H1 (cell line): ENCODE measurements around the gene STH. TPM values are rescaled to one million over a fixed set of nuclear protein-coding genes. Genes with fewer than 3 reads are reported as not detected.
A peak's percentile ranks its signal among the peaks of the same experiment; 100 is the strongest.

Source experiments
- CTCF ChIA-PET: fragments of 300-600 bp; sonication (Branson Sonifier 250); formaldehyde crosslinking; loops from one replicate; lab custom pipeline; 2021; ENCODE audit not compliant: partially characterized antibody; lab: Charles Lee
- POLR2A ChIA-PET: fragments of 300-600 bp; sonication (Branson Sonifier 250); formaldehyde crosslinking; loops from one replicate; lab custom pipeline; 2021; ENCODE audit warnings: inconsistent platforms; ENCODE audit not compliant: partially characterized antibody; lab: Charles Lee
- DNase-seq, 2 experiments: peaks; one replicate each; pipeline versions ENCODE4 v3.0.0 to v3.0.0-alpha.2; 2010 to 2022; ENCODE audit warnings: low spot score in 2 of 2, low read depth in 1 of 2, mixed read lengths in 1 of 2
- FAIRE-seq: peaks from 2 replicates; lab custom pipeline; 2011; peaks lifted over from hg19 to GRCh38; lab: Jason Lieb, UNC
- H2AFZ ChIP-seq: 2 replicates; pipeline ENCODE4 v1.8.1; 2012; ENCODE audit warnings: low read length, inconsistent platforms
- H2AK5ac ChIP-seq: 2 replicates; pipeline ENCODE4 v1.6.1; 2013; ENCODE audit warnings: low read depth, low read length
- H2BK120ac ChIP-seq: replicated peaks from 2 replicates; pipeline ENCODE3; 2013; ENCODE audit warnings: low read depth, low read length, inconsistent platforms
- H2BK12ac ChIP-seq: 2 replicates; pipeline ENCODE4 v1.6.1; 2013; ENCODE audit warnings: low read depth, low read length
- H2BK15ac ChIP-seq: 2 replicates; pipeline ENCODE4 v1.6.1; 2013; ENCODE audit warnings: low read length
- H2BK20ac ChIP-seq: 2 replicates; pipeline ENCODE4 v1.6.1; 2013; ENCODE audit warnings: low read length
- H2BK5ac ChIP-seq: 2 replicates; pipeline ENCODE4 v1.6.1; 2013; ENCODE audit warnings: low read depth, low read length
- H3K14ac ChIP-seq: 2 replicates; pipeline ENCODE4 v1.6.1; 2013; ENCODE audit warnings: inconsistent platforms; ENCODE audit not compliant: insufficient read length
- H3K18ac ChIP-seq: 2 replicates; pipeline ENCODE4 v1.6.1; 2013; ENCODE audit warnings: low read length; ENCODE audit errors: extremely low read depth
- H3K23ac ChIP-seq: 2 replicates; pipeline ENCODE4 v1.6.1; 2013; ENCODE audit warnings: inconsistent platforms; ENCODE audit not compliant: insufficient read length
- H3K23me2 ChIP-seq: 2 replicates; pipeline ENCODE4 v1.6.1; 2013; ENCODE audit warnings: low read depth, low read length
- H3K27ac ChIP-seq: 2 replicates; pipeline ENCODE4 v1.6.1; 2011; ENCODE audit warnings: low read depth, low read length, inconsistent platforms
- H3K27me3 ChIP-seq, 4 experiments: replicated peaks in 1 of 4; 1 replicate in 1 of 4; 2 replicates in 3 of 4; pipeline versions ENCODE4 v1.6.1 to v1.8.1; 2011 to 2013; ENCODE audit warnings: low read length in 3 of 4, mild to moderate bottlenecking in 3 of 4, inconsistent platforms in 2 of 4, mixed read lengths in 2 of 4, moderate library complexity in 1 of 4; ENCODE audit not compliant: control insufficient read depth in 3 of 4, insufficient read depth in 3 of 4; ENCODE audit errors: extremely low read depth in 1 of 4
- H3K36me3 ChIP-seq, 4 experiments: 2 replicates each; pipeline versions ENCODE4 v1.6.1 to v1.8.1; 2011 to 2013; ENCODE audit warnings: mild to moderate bottlenecking in 4 of 4, low read length in 3 of 4, moderate library complexity in 2 of 4, control low read depth in 1 of 4, inconsistent platforms in 1 of 4; ENCODE audit not compliant: insufficient read depth in 4 of 4, control insufficient read depth in 2 of 4
- H3K4ac ChIP-seq: replicated peaks from 2 replicates; pipeline ENCODE3; 2013; ENCODE audit warnings: low read length, low read depth, mixed read lengths, inconsistent platforms; ENCODE audit not compliant: insufficient read length
- H3K4me1 ChIP-seq, 4 experiments: replicated peaks in 1 of 4; 1 replicate in 1 of 4; 2 replicates in 3 of 4; pipeline versions ENCODE4 v1.6.1 to v1.8.1; 2011 to 2013; ENCODE audit warnings: low read length in 3 of 4, inconsistent platforms in 2 of 4, mixed read lengths in 1 of 4; ENCODE audit not compliant: insufficient read depth in 4 of 4, control insufficient read depth in 3 of 4
- H3K4me2 ChIP-seq, 2 experiments: 2 replicates each; pipeline versions ENCODE4 v1.6.1 to v1.8.1; 2011 to 2013; ENCODE audit warnings: low read depth in 2 of 2, low read length in 2 of 2, control low read depth in 1 of 2, inconsistent platforms in 1 of 2, mild to moderate bottlenecking in 1 of 2; ENCODE audit not compliant: insufficient read depth in 1 of 2
- H3K4me3 ChIP-seq, 4 experiments: fragments of 200-600, 300-600 bp in 1 of 4; sonication (generic), shearing (Covaris generic), sonication (Bioruptor Twin) in 1 of 4; 2 replicates each; pipeline versions ENCODE4 v1.5.1 to v1.8.1; 2011 to 2016; ENCODE audit warnings: low read length in 4 of 4, low read depth in 3 of 4, control low read depth in 2 of 4, inconsistent platforms in 2 of 4, mild to moderate bottlenecking in 2 of 4, mixed read lengths in 1 of 4, moderate library complexity in 1 of 4; ENCODE audit not compliant: insufficient read depth in 2 of 4; ENCODE audit errors: extremely low read depth in 1 of 4
- H3K56ac ChIP-seq: replicated peaks from 2 replicates; pipeline ENCODE3; 2013; ENCODE audit warnings: low read depth, mild to moderate bottlenecking, mixed read lengths, low read length, inconsistent platforms; ENCODE audit not compliant: insufficient read length
- H3K79me1 ChIP-seq: 2 replicates; pipeline ENCODE4 v1.6.1; 2013; ENCODE audit warnings: low read depth, low read length, control low read depth
- H3K79me2 ChIP-seq, 2 experiments: 2 replicates each; pipeline versions ENCODE4 v1.6.1 to v1.8.1; 2012 to 2013; ENCODE audit warnings: low read length in 2 of 2, mild to moderate bottlenecking in 2 of 2, inconsistent platforms in 1 of 2; ENCODE audit not compliant: insufficient read depth in 2 of 2, control insufficient read depth in 1 of 2
- H3K9ac ChIP-seq, 4 experiments: replicated peaks in 1 of 4; 1 replicate in 1 of 4; 2 replicates in 3 of 4; pipeline versions ENCODE4 v1.6.1 to v1.8.1; 2011 to 2013; ENCODE audit warnings: low read depth in 3 of 4, low read length in 3 of 4, control low read depth in 2 of 4, mild to moderate bottlenecking in 2 of 4, moderate library complexity in 2 of 4, inconsistent platforms in 1 of 4; ENCODE audit errors: extremely low read depth in 1 of 4
- H3K9me3 ChIP-seq, 2 experiments: 2 replicates each; pipeline versions ENCODE4 v1.6.1 to v1.8.1; 2012 to 2013; ENCODE audit warnings: mild to moderate bottlenecking in 2 of 2, moderate library complexity in 2 of 2, control low read depth in 1 of 2, inconsistent platforms in 1 of 2, low read depth in 1 of 2, low read length in 1 of 2, mixed read lengths in 1 of 2; ENCODE audit not compliant: insufficient read depth in 2 of 2
- H4K20me1 ChIP-seq, 2 experiments: replicated peaks in 1 of 2; 2 replicates each; pipeline versions ENCODE3 to v1.8.1; 2011 to 2013; ENCODE audit warnings: inconsistent platforms in 2 of 2, low read length in 2 of 2, mild to moderate bottlenecking in 1 of 2; ENCODE audit not compliant: insufficient read depth in 2 of 2, control insufficient read depth in 1 of 2
- H4K5ac ChIP-seq: 2 replicates; pipeline ENCODE4 v1.6.1; 2013; ENCODE audit warnings: low read length, low read depth, mixed read lengths, inconsistent platforms; ENCODE audit not compliant: insufficient read length
- H4K8ac ChIP-seq: 2 replicates; pipeline ENCODE4 v1.8.0; 2013; ENCODE audit warnings: mild to moderate bottlenecking, moderate library complexity, low read length, inconsistent platforms; ENCODE audit not compliant: insufficient read depth; ENCODE audit errors: extremely low read depth
- H4K91ac ChIP-seq: replicated peaks from 2 replicates; pipeline ENCODE3; 2013; ENCODE audit warnings: low read length, mixed read lengths, inconsistent platforms; ENCODE audit not compliant: insufficient read length
- CBX8 ChIP-seq: fragments of 300-800, 300-1000 bp; sonication (generic); IDR thresholded peaks from 2 replicates; pipeline ENCODE4 v1.7.1; 2016; ENCODE audit warnings: low read depth, low read length, borderline replicate concordance
- CTBP2 ChIP-seq: IDR thresholded peaks from 2 replicates; pipeline ENCODE4 v1.7.0; 2011; ENCODE audit warnings: borderline replicate concordance, mild to moderate bottlenecking, moderate library complexity, mixed read lengths, low read length; ENCODE audit not compliant: insufficient read depth, insufficient read length
- CTCF ChIP-seq, 3 experiments: IDR thresholded peaks; 1 replicate in 2 of 3; 2 replicates in 1 of 3; pipeline versions ENCODE4 v1.5.1 to v1.6.1; 2011; ENCODE audit warnings: low read length in 3 of 3, mild to moderate bottlenecking in 3 of 3, inconsistent platforms in 2 of 3, low read depth in 1 of 3, moderate library complexity in 1 of 3; ENCODE audit not compliant: insufficient read depth in 1 of 3; ENCODE audit errors: control extremely low read depth in 1 of 3
- FOSL1 ChIP-seq: IDR thresholded peaks from 2 replicates; pipeline ENCODE4 v1.6.1; 2011; ENCODE audit warnings: mild to moderate bottlenecking, low read depth, low read length, moderate library complexity; ENCODE audit not compliant: insufficient read depth
- NANOG ChIP-seq: IDR thresholded peaks from 2 replicates; pipeline ENCODE4 v1.6.1; 2011; ENCODE audit warnings: low read length, low read depth, mild to moderate bottlenecking, inconsistent platforms; ENCODE audit not compliant: insufficient read depth, poor library complexity, severe bottlenecking
- SAP30 ChIP-seq: fragments of 300-600 bp; sonication (generic); IDR thresholded peaks from 2 replicates; pipeline ENCODE4 v1.7.1; 2012; ENCODE audit warnings: low read length, moderate library complexity, mild to moderate bottlenecking, inconsistent platforms; ENCODE audit not compliant: insufficient read depth, insufficient replicate concordance
- SIRT6 ChIP-seq: IDR thresholded peaks from one replicate; pipeline ENCODE4 v1.7.1; 2012; ENCODE audit warnings: low read length, inconsistent platforms
- SP4 ChIP-seq: IDR thresholded peaks from 2 replicates; pipeline ENCODE4 v1.6.1; 2012; ENCODE audit warnings: low read length, inconsistent platforms
- SUZ12 ChIP-seq: fragments of 200-600 bp; sonication (generic); IDR thresholded peaks from 2 replicates; pipeline ENCODE4 v1.6.1; 2012; ENCODE audit warnings: mild to moderate bottlenecking, inconsistent platforms, low read length, moderate library complexity, mixed read lengths
- ZNF274 ChIP-seq: IDR thresholded peaks from 2 replicates; pipeline ENCODE4 v1.7.0; 2012; ENCODE audit warnings: low read length, borderline replicate concordance; ENCODE audit errors: extremely low read depth
- WGBS, 2 experiments: shearing (Covaris generic) in 1 of 2; methylation state at CpG; one replicate each; pipeline versions ENCODE4 v1.1.6 to v1.1.7; 2013 to 2015; ENCODE audit warnings: low lambda C conversion rate in 2 of 2, mixed read lengths in 2 of 2, inconsistent platforms in 1 of 2, low coverage in 1 of 2, missing lambda C conversion rate in 1 of 2; ENCODE audit not compliant: insufficient replicate concordance in 2 of 2, insufficient coverage in 1 of 2, insufficient read length in 1 of 2; ENCODE audit errors: extremely low coverage in 1 of 2, missing lambda C conversion rate in 1 of 2; 5-methylcytosine and 5-hydroxymethylcytosine counted together
- polyA plus RNA-seq, 7 experiments: library from polyadenylated mRNA; depleted of rRNA in 3 of 7; stranded (reverse) in 5 of 7; unstranded in 2 of 7; fragments of >200 nt in 5 of 7; fragments of 200-250 nt in 2 of 7; gene quantifications; 1 replicate in 5 of 7; 2 replicates in 1 of 7; 4 replicates in 1 of 7; pipeline versions ENCODE4 v1.2.1 to v1.2.3, GENCODE V29; 2011 to 2013; ENCODE audit warnings: missing spikeins in 2 of 7, mixed read lengths in 2 of 7
- total RNA-seq: library from RNA; stranded (reverse); fragmentation: NEBNext Ultra II Directional; extraction: Animal tissue kit (Norgen Biotek cat#: 25700); gene quantifications from 2 replicates; pipeline ENCODE4 v1.2.1, GENCODE V29; 2021

The STH gene
- total and polyA plus RNA-seq, 2 of the 8 experiments (the other 6 are each of a cell fraction or from before 2014, with no cell fraction given) = not detected

DNA sequence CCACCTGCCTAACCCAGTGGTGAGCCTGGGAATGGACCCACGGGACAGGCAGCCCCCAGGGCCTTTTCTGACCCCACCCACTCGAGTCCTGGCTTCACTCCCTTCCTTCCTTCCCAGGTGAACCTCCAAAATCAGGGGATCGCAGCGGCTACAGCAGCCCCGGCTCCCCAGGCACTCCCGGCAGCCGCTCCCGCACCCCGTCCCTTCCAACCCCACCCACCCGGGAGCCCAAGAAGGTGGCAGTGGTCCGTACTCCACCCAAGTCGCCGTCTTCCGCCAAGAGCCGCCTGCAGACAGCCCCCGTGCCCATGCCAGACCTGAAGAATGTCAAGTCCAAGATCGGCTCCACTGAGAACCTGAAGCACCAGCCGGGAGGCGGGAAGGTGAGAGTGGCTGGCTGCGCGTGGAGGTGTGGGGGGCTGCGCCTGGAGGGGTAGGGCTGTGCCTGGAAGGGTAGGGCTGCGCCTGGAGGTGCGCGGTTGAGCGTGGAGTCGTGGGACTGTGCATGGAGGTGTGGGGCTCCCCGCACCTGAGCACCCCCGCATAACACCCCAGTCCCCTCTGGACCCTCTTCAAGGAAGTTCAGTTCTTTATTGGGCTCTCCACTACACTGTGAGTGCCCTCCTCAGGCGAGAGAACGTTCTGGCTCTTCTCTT is 2.6 kb upstream of the STH start:
- ChIA-PET CTCF (interaction anchor here (0.8 to 1.6 kb wide), 5 partner anchors 8 to 47 kb away, joined by 3 to 7 read pairs (median 3); no protein-coding TSS in a partner anchor), POLR2A (no interaction called here)
- Histone ChIP-seq H3K56ac (no peak overlapping the region), H4K91ac (no peak overlapping the region), H2AFZ (no peak overlapping the region), H3K79me1 (no peaks in the 10 kb centered on the region), H2AK5ac (no peak overlapping the region), H3K4ac (no peak overlapping the region), H3K23me2 (no peaks in the 10 kb centered on the region), H3K27me3 (no peaks in the 10 kb centered on the region), H3K79me2 (no peaks in the 10 kb centered on the region), H3K4me3 (no peak overlapping the region), H2BK20ac (no peak overlapping the region), H3K4me2 (no peak overlapping the region), H4K20me1 (no peaks in the 10 kb centered on the region), H2BK120ac (no peak overlapping the region), H4K8ac (no peak overlapping the region; the same call in 1 of the 2 replicates), H3K23ac (no peak overlapping the region), H3K9me3 (no peaks in the 10 kb centered on the region), H3K18ac (no peak overlapping the region), H4K5ac (no peak overlapping the region), H2BK15ac (0 out of 2 replicates have a peak overlapping the region, but pooled peaks have one; percentile 46), H2BK12ac (no peak overlapping the region), H2BK5ac (no peak overlapping the region), H3K27ac (no peak overlapping the region), H3K4me1 (peaks cover 0 to 9% (median 4%) of the 10 kb centered on the region in 4 experiments; a peak in 5 of 7 replicates), H3K14ac (no peak overlapping the region), H3K9ac (no peak overlapping the region), H3K36me3 (no peaks in the 10 kb centered on the region)
- WGBS, 2 experiments = 89% methylated on average over 28 of the region's 31 CpGs; no CpG with 5 or more reads in 1 of the 2 experiments
- FAIRE-seq = no peak
- DNase-seq = no peak
- TF ChIP-seq NANOG = no peak
- no peak for TF ChIP-seq SAP30
- no peak for TF ChIP-seq CBX8
- no peak for TF ChIP-seq CTCF (IDR thresholded peaks at IDR 0.05; ENCODE audit: control extremely low read depth in 1 of 3, insufficient read depth in 1 of 3, low read depth in 1 of 3, low read length in 3 of 3)
- TF ChIP-seq SUZ12 = no peak
- no peak for TF ChIP-seq FOSL1
- TF ChIP-seq CTBP2 = no peak
- no peak for TF ChIP-seq SIRT6
- no peak for TF ChIP-seq ZNF274
- no peak for TF ChIP-seq SP4
